ENCODE measurements around the gene CX3CR1.

CX3CR1 gene

GRCh38 chr3:39251576-39251975, 28.3 kb downstream of the CX3CR1 start:
- DNase-seq (ENCODE audit: low read depth) = no peak
- in situ Hi-C loops (cut with HindIII; ENCODE audit: low sequenced_read_pairs) = no loop called here
- TF ChIP-seq CTCF (IDR thresholded peaks at IDR 0.05; ENCODE audit: low read depth, low read length, missing control alignments) = no peak
- H3K4me3 ChIP-seq (ENCODE audit: low read depth, low read length) = no peak overlapping the region

GRCh38 chr3:39250116-39250747, 29.6 kb downstream of the CX3CR1 start:
- H3K4me3 ChIP-seq (ENCODE audit: low read depth, low read length) = no peak overlapping the region
- in situ Hi-C loops (cut with HindIII; ENCODE audit: low sequenced_read_pairs) = no loop called here
- no peak for TF ChIP-seq CTCF (IDR thresholded peaks at IDR 0.05; ENCODE audit: low read depth, low read length, missing control alignments)
- no peak for DNase-seq (ENCODE audit: low read depth)

- DNase-seq (ENCODE audit: low read depth) = no peak
- no peak overlapping the region for H3K4me3 ChIP-seq (ENCODE audit: low read depth, low read length)
- in situ Hi-C loops (cut with HindIII; ENCODE audit: low sequenced_read_pairs) = no loop called here
- TF ChIP-seq CTCF (IDR thresholded peaks at IDR 0.05; ENCODE audit: low read depth, low read length, missing control alignments) = no peak
These were observed 30.3 kb downstream of the CX3CR1 start for GRCh38 chr3:39249453-39250115.

GRCh38 chr3:39241561-39241960, 38.3 kb downstream of the CX3CR1 start:
- no peak for TF ChIP-seq CTCF (IDR thresholded peaks at IDR 0.05; ENCODE audit: low read depth, low read length, missing control alignments)
- no peak overlapping the region for H3K4me3 ChIP-seq (ENCODE audit: low read depth, low read length)
- in situ Hi-C loops (cut with HindIII; ENCODE audit: low sequenced_read_pairs) = no loop called here
- DNase-seq (ENCODE audit: low read depth) = no peak

- in situ Hi-C loops (cut with HindIII; ENCODE audit: low sequenced_read_pairs) = no loop called here
- DNase-seq (ENCODE audit: low read depth) = no peak
- H3K4me3 ChIP-seq (ENCODE audit: low read depth, low read length) = no peak overlapping the region
- no peak for TF ChIP-seq CTCF (IDR thresholded peaks at IDR 0.05; ENCODE audit: low read depth, low read length, missing control alignments)
These were observed 42.8 kb downstream of the CX3CR1 start for GRCh38 chr3:39237027-39237426.

- no peak for TF ChIP-seq CTCF (IDR thresholded peaks at IDR 0.05; ENCODE audit: low read depth, low read length, missing control alignments)
- H3K4me3 ChIP-seq (ENCODE audit: low read depth, low read length) = no peak overlapping the region
- DNase-seq (ENCODE audit: low read depth) = no peak
- in situ Hi-C loops (cut with HindIII; ENCODE audit: low sequenced_read_pairs) = no loop called here
These were observed 45.2 kb downstream of the CX3CR1 start for GRCh38 chr3:39234651-39235050.

Measured in astrocyte of the cerebellum (primary cell).